Measurements from ENCODE around the gene TRDN.
"Not testable (repeated sequence)": the region's sequence is repeated elsewhere in the genome, so short reads cannot be mapped to it uniquely, and the experiment has no call there.

TRDN gene

GRCh38 chr6:123233336-123233735, 403.4 kb downstream of the TRDN start:
- no peak overlapping the region for H3K9ac ChIP-seq (ENCODE audit: low read length)
- H3K27ac ChIP-seq (ENCODE audit: low read length): no peak overlapping the region
- H3K27me3 ChIP-seq (ENCODE audit: control insufficient read depth, insufficient read depth, low read length): no peaks in the 10 kb centered on the region
- no peaks in the 10 kb centered on the region for H3K4me1 ChIP-seq (ENCODE audit: control insufficient read depth, low read depth, low read length)
- no peaks in the 10 kb centered on the region for H3K9me3 ChIP-seq (ENCODE audit: control insufficient read depth, low read depth, low read length)
- no peaks in the 10 kb centered on the region for H3K36me3 ChIP-seq (ENCODE audit: control insufficient read depth, low read depth, low read length)
- H3K4me3 ChIP-seq (ENCODE audit: low read length): no peak overlapping the region

- H3K9ac ChIP-seq (ENCODE audit: low read length); H3K4me1 ChIP-seq (ENCODE audit: control insufficient read depth, low read depth, low read length); H3K36me3 ChIP-seq (ENCODE audit: control insufficient read depth, low read depth, low read length); H3K27me3 ChIP-seq (ENCODE audit: control insufficient read depth, insufficient read depth, low read length); H3K9me3 ChIP-seq (ENCODE audit: control insufficient read depth, low read depth, low read length); H3K4me3 ChIP-seq (ENCODE audit: low read length); H3K27ac ChIP-seq (ENCODE audit: low read length): not testable (repeated sequence)
These were observed 409.0 kb downstream of the TRDN start for GRCh38 chr6:123227789-123228188.

GRCh38 chr6:123226398-123226797, 410.4 kb downstream of the TRDN start:
- H3K4me1 ChIP-seq (ENCODE audit: control insufficient read depth, low read depth, low read length): no peaks in the 10 kb centered on the region
- H3K4me3 ChIP-seq (ENCODE audit: low read length): no peak overlapping the region
- no peak overlapping the region for H3K27ac ChIP-seq (ENCODE audit: low read length)

GRCh38 chr6:123224077-123224476, 412.7 kb downstream of the TRDN start:
- H3K9me3 ChIP-seq (ENCODE audit: control insufficient read depth, low read depth, low read length): no peaks in the 10 kb centered on the region
- no peak overlapping the region for H3K4me3 ChIP-seq (ENCODE audit: low read length)
- no peaks in the 10 kb centered on the region for H3K36me3 ChIP-seq (ENCODE audit: control insufficient read depth, low read depth, low read length)
- H3K27ac ChIP-seq (ENCODE audit: low read length): no peak overlapping the region
- H3K9ac ChIP-seq (ENCODE audit: low read length): no peak overlapping the region
- no peaks in the 10 kb centered on the region for H3K27me3 ChIP-seq (ENCODE audit: control insufficient read depth, insufficient read depth, low read length)
- no peaks in the 10 kb centered on the region for H3K4me1 ChIP-seq (ENCODE audit: control insufficient read depth, low read depth, low read length)

More at GRCh38 chr6:123226398-123226797, 410.4 kb downstream of the TRDN start:
- no peaks in the 10 kb centered on the region for H3K36me3 ChIP-seq (ENCODE audit: control insufficient read depth, low read depth, low read length)
- no peaks in the 10 kb centered on the region for H3K9me3 ChIP-seq (ENCODE audit: control insufficient read depth, low read depth, low read length)
- H3K27me3 ChIP-seq (ENCODE audit: control insufficient read depth, insufficient read depth, low read length): no peaks in the 10 kb centered on the region
- H3K9ac ChIP-seq (ENCODE audit: low read length): no peak overlapping the region

GRCh38 chr6:123223461-123223860, 413.3 kb downstream of the TRDN start:
- Histone ChIP-seq H3K9ac (ENCODE audit: low read length) (no peak overlapping the region), H3K36me3 (ENCODE audit: control insufficient read depth, low read depth, low read length) (no peaks in the 10 kb centered on the region), H3K4me1 (ENCODE audit: control insufficient read depth, low read depth, low read length) (no peaks in the 10 kb centered on the region), H3K27ac (ENCODE audit: low read length) (no peak overlapping the region), H3K9me3 (ENCODE audit: control insufficient read depth, low read depth, low read length) (no peaks in the 10 kb centered on the region), H3K27me3 (ENCODE audit: control insufficient read depth, insufficient read depth, low read length) (no peaks in the 10 kb centered on the region), H3K4me3 (ENCODE audit: low read length) (no peak overlapping the region)

- no peaks in the 10 kb centered on the region for H3K36me3 ChIP-seq (ENCODE audit: control insufficient read depth, low read depth, low read length)
- no peaks in the 10 kb centered on the region for H3K27me3 ChIP-seq (ENCODE audit: control insufficient read depth, insufficient read depth, low read length)
- peaks cover 14% of the 10 kb centered on the region for H3K4me1 ChIP-seq (ENCODE audit: control insufficient read depth, low read depth, low read length)
- no peak overlapping the region for H3K27ac ChIP-seq (ENCODE audit: low read length)
- no peak overlapping the region for H3K9ac ChIP-seq (ENCODE audit: low read length)
- H3K9me3 ChIP-seq (ENCODE audit: control insufficient read depth, low read depth, low read length): no peaks in the 10 kb centered on the region
- H3K4me3 ChIP-seq (ENCODE audit: low read length): no peak overlapping the region
These were observed 421.5 kb downstream of the TRDN start for GRCh38 chr6:123215211-123215610.

GRCh38 chr6:123214433-123214832, 422.3 kb downstream of the TRDN start:
- H3K9me3 ChIP-seq (ENCODE audit: control insufficient read depth, low read depth, low read length): no peaks in the 10 kb centered on the region

GRCh38 chr6:123213921-123214320, 422.8 kb downstream of the TRDN start:
- H3K9ac ChIP-seq (ENCODE audit: low read length): no peak overlapping the region
- H3K27me3 ChIP-seq (ENCODE audit: control insufficient read depth, insufficient read depth, low read length): no peaks in the 10 kb centered on the region
- H3K4me1 ChIP-seq (ENCODE audit: control insufficient read depth, low read depth, low read length): peaks cover 14% of the 10 kb centered on the region
- H3K4me3 ChIP-seq (ENCODE audit: low read length): no peak overlapping the region
- H3K27ac ChIP-seq (ENCODE audit: low read length): no peak overlapping the region
- H3K9me3 ChIP-seq (ENCODE audit: control insufficient read depth, low read depth, low read length): no peaks in the 10 kb centered on the region
- no peaks in the 10 kb centered on the region for H3K36me3 ChIP-seq (ENCODE audit: control insufficient read depth, low read depth, low read length)

More at GRCh38 chr6:123214433-123214832, 422.3 kb downstream of the TRDN start:
- peaks cover 14% of the 10 kb centered on the region for H3K4me1 ChIP-seq (ENCODE audit: control insufficient read depth, low read depth, low read length)
- H3K9ac ChIP-seq (ENCODE audit: low read length): no peak overlapping the region
- H3K4me3 ChIP-seq (ENCODE audit: low read length): no peak overlapping the region
- no peaks in the 10 kb centered on the region for H3K36me3 ChIP-seq (ENCODE audit: control insufficient read depth, low read depth, low read length)
- no peak overlapping the region for H3K27ac ChIP-seq (ENCODE audit: low read length)
- no peaks in the 10 kb centered on the region for H3K27me3 ChIP-seq (ENCODE audit: control insufficient read depth, insufficient read depth, low read length)

- H3K9me3 ChIP-seq (ENCODE audit: control insufficient read depth, low read depth, low read length): no peaks in the 10 kb centered on the region
- no peak overlapping the region for H3K4me3 ChIP-seq (ENCODE audit: low read length)
- no peak overlapping the region for H3K9ac ChIP-seq (ENCODE audit: low read length)
- peaks cover 16% of the 10 kb centered on the region for H3K4me1 ChIP-seq (ENCODE audit: control insufficient read depth, low read depth, low read length)
- no peaks in the 10 kb centered on the region for H3K27me3 ChIP-seq (ENCODE audit: control insufficient read depth, insufficient read depth, low read length)
- no peaks in the 10 kb centered on the region for H3K36me3 ChIP-seq (ENCODE audit: control insufficient read depth, low read depth, low read length)
- no peak overlapping the region for H3K27ac ChIP-seq (ENCODE audit: low read length)
These were observed 424.8 kb downstream of the TRDN start for GRCh38 chr6:123211777-123212545.

GRCh38 chr6:123210645-123211044, 426.1 kb downstream of the TRDN start:
- H3K27ac ChIP-seq (ENCODE audit: low read length): no peak overlapping the region
- H3K27me3 ChIP-seq (ENCODE audit: control insufficient read depth, insufficient read depth, low read length): no peaks in the 10 kb centered on the region
- no peaks in the 10 kb centered on the region for H3K9me3 ChIP-seq (ENCODE audit: control insufficient read depth, low read depth, low read length)
- no peak overlapping the region for H3K4me3 ChIP-seq (ENCODE audit: low read length)
- peaks cover 15% of the 10 kb centered on the region for H3K4me1 ChIP-seq (ENCODE audit: control insufficient read depth, low read depth, low read length)
- H3K9ac ChIP-seq (ENCODE audit: low read length): no peak overlapping the region
- H3K36me3 ChIP-seq (ENCODE audit: control insufficient read depth, low read depth, low read length): no peaks in the 10 kb centered on the region

- H3K4me1 ChIP-seq (ENCODE audit: control insufficient read depth, low read depth, low read length): peaks cover 12% of the 10 kb centered on the region
- no peaks in the 10 kb centered on the region for H3K36me3 ChIP-seq (ENCODE audit: control insufficient read depth, low read depth, low read length)
- no peaks in the 10 kb centered on the region for H3K27me3 ChIP-seq (ENCODE audit: control insufficient read depth, insufficient read depth, low read length)
- no peak overlapping the region for H3K9ac ChIP-seq (ENCODE audit: low read length)
- no peak overlapping the region for H3K4me3 ChIP-seq (ENCODE audit: low read length)
- H3K27ac ChIP-seq (ENCODE audit: low read length): no peak overlapping the region
- no peaks in the 10 kb centered on the region for H3K9me3 ChIP-seq (ENCODE audit: control insufficient read depth, low read depth, low read length)
These were observed 428.7 kb downstream of the TRDN start for GRCh38 chr6:123207967-123208510.

GRCh38 chr6:123203928-123204327, 432.8 kb downstream of the TRDN start:
- Histone ChIP-seq H3K4me3 (ENCODE audit: low read length) (no peak overlapping the region), H3K27me3 (ENCODE audit: control insufficient read depth, insufficient read depth, low read length) (no peaks in the 10 kb centered on the region), H3K36me3 (ENCODE audit: control insufficient read depth, low read depth, low read length) (no peaks in the 10 kb centered on the region), H3K4me1 (ENCODE audit: control insufficient read depth, low read depth, low read length) (peaks cover 12% of the 10 kb centered on the region), H3K9ac (ENCODE audit: low read length) (no peak overlapping the region), H3K27ac (ENCODE audit: low read length) (no peak overlapping the region), H3K9me3 (ENCODE audit: control insufficient read depth, low read depth, low read length) (no peaks in the 10 kb centered on the region)

Data from iPS-18a (cell line).